Activated T-cell treated with anti-CD3 and anti-CD28 coated beads, Interleukin-2, amount 50 U/mL, for 48 hours (primary cell): ENCODE measurements around the gene WEE1.

ENCODE experiments used
- DNase-seq, 2 experiments: peaks; one replicate each; pipeline ENCODE4 v3.0.0-alpha.2; 2020

Gene WEE1

GRCh38 chr11:9567401-9567800 is 6.1 kb upstream of the WEE1 start:
- DNase-seq: no peak

- DNase-seq: no peak
These were observed 5.2 kb upstream of the WEE1 start for GRCh38 chr11:9568161-9568853.

- DNase-seq: no peak
These were observed 4.4 kb upstream of the WEE1 start for GRCh38 chr11:9568854-9569587.

GRCh38 chr11:9569588-9570164 is 3.8 kb upstream of the WEE1 start:
- no peak for DNase-seq

- no peak for DNase-seq
These were observed 3.0 kb upstream of the WEE1 start for GRCh38 chr11:9570313-9571025.

GRCh38 chr11:9571071-9571762 is 2.3 kb upstream of the WEE1 start:
- DNase-seq: no peak

GRCh38 chr11:9571763-9572115 is 1.7 kb upstream of the WEE1 start:
- DNase-seq: no peak

GRCh38 chr11:9573775-9574621 is 528 bp downstream of the WEE1 start:
- no peak for DNase-seq

GRCh38 chr11:9574622-9575259 is 1.3 kb downstream of the WEE1 start:
- DNase-seq: peak; percentile 41 to 55

GRCh38 chr11:9575260-9576240 is 2.1 kb downstream of the WEE1 start:
- DNase-seq: no peak

- DNase-seq: no peak
These were observed 3.4 kb downstream of the WEE1 start for GRCh38 chr11:9576701-9577381.

GRCh38 chr11:9577556-9577955 is 4.1 kb downstream of the WEE1 start:
- DNase-seq: no peak

GRCh38 chr11:9580894-9581293 is 7.4 kb downstream of the WEE1 start:
- DNase-seq: no peak

- DNase-seq: no peak
These were observed 8.2 kb downstream of the WEE1 start for GRCh38 chr11:9581556-9582161.

GRCh38 chr11:9590717-9591116 is 17.2 kb downstream of the WEE1 start:
- DNase-seq: peak in 1 of 2 experiments; percentile 11

GRCh38 chr11:9594267-9595046 is 21.0 kb downstream of the WEE1 start:
- peak in 1 of 2 experiments; percentile 4 for DNase-seq

- DNase-seq: no peak
These were observed 23.5 kb downstream of the WEE1 start for GRCh38 chr11:9596926-9597464.

- DNase-seq: no peak
These were observed 26.7 kb downstream of the WEE1 start for GRCh38 chr11:9600166-9600565.
